HAP-1 (cell line): ENCODE measurements around the gene SMIM36.

Source experiments
- DNase-seq, 2 experiments: peaks; one replicate each; pipeline ENCODE4 v3.0.0-alpha.2; 2016 to 2020; ENCODE audit warnings: low spot score in 2 of 2
- H3K27me3 ChIP-seq: fragments of 250-450 bp; sonication (Bioruptor Pico); 2 replicates; pipeline ENCODE4 v1.5.1; 2020; ENCODE audit warnings: low read depth, mild to moderate bottlenecking, moderate library complexity
- H3K36me3 ChIP-seq: fragments of 250-450 bp; sonication (Bioruptor Pico); replicated peaks from 2 replicates; pipeline ENCODE4 v1.5.1; 2020; ENCODE audit warnings: mild to moderate bottlenecking
- H3K4me1 ChIP-seq: fragments of 250-450 bp; sonication (Bioruptor Pico); 2 replicates; pipeline ENCODE4 v1.5.1; 2020; ENCODE audit warnings: mild to moderate bottlenecking
- H3K4me3 ChIP-seq: fragments of 250-450 bp; sonication (Bioruptor Pico); 2 replicates; pipeline ENCODE4 v1.5.1; 2020; ENCODE audit warnings: mild to moderate bottlenecking, moderate library complexity
- H3K9me3 ChIP-seq: fragments of 250-450 bp; sonication (Bioruptor Pico); 2 replicates; pipeline ENCODE4 v1.5.1; 2020; ENCODE audit warnings: mild to moderate bottlenecking, moderate library complexity
- in situ Hi-C: fragments of 300-500 bp; cut with MboI; formaldehyde crosslinking; loops from 3 replicates; pipeline ENCODE4 v1.14.3; 2020; ENCODE audit warnings: low sequenced_read_pairs, inconsistent platforms, mixed read lengths

Gene SMIM36

GRCh38 chr17:55510986-55511721 is at the start of gene SMIM36:
Gene SMIM36 (minus strand): TSS chr17:55511452.
- Histone ChIP-seq H3K4me1 (peaks cover 4% of the 10 kb centered on the region; the same call in 1 of the 2 replicates), H3K9me3 (no peaks in the 10 kb centered on the region), H3K4me3 (no peak within 1 kb of the TSS), H3K27me3 (peaks cover 6% of the 10 kb centered on the region; the same call in 1 of the 2 replicates), H3K36me3 (no peaks in the 10 kb centered on the region)
- in situ Hi-C loops: loop anchor here (10.0 to 25.0 kb wide), 2 partner anchors 146 to 524 kb away; no protein-coding TSS in a partner anchor
- no peak for DNase-seq

GRCh38 chr17:55555772-55556171 is 44.5 kb upstream of the SMIM36 start:
- DNase-seq: no peak
- in situ Hi-C loops: no loop called here
- Histone ChIP-seq H3K27me3 (no peaks in the 10 kb centered on the region), H3K36me3 (no peaks in the 10 kb centered on the region), H3K4me1 (no peaks in the 10 kb centered on the region), H3K4me3 (no peak overlapping the region), H3K9me3 (no peaks in the 10 kb centered on the region)

- Histone ChIP-seq H3K4me3 (no peak overlapping the region), H3K27me3 (no peaks in the 10 kb centered on the region), H3K4me1 (no peaks in the 10 kb centered on the region), H3K36me3 (no peaks in the 10 kb centered on the region), H3K9me3 (0 out of 2 replicates have a peak, but pooled peaks cover 2% of the 10 kb centered on the region)
- no peak for DNase-seq
- in situ Hi-C loops: no loop called here
These were observed 37.9 kb upstream of the SMIM36 start for GRCh38 chr17:55549140-55549539.

GRCh38 chr17:55546991-55547664 is 35.9 kb upstream of the SMIM36 start:
- in situ Hi-C loops: no loop called here
- H3K27me3 ChIP-seq: no peaks in the 10 kb centered on the region
- 0 out of 2 replicates have a peak, but pooled peaks cover 2% of the 10 kb centered on the region for H3K9me3 ChIP-seq
- H3K4me3 ChIP-seq: no peak overlapping the region
- no peaks in the 10 kb centered on the region for H3K4me1 ChIP-seq
- H3K36me3 ChIP-seq: no peaks in the 10 kb centered on the region
- DNase-seq: no peak

GRCh38 chr17:55546481-55546880 is 35.2 kb upstream of the SMIM36 start:
- Histone ChIP-seq H3K9me3 (0 out of 2 replicates have a peak, but pooled peaks cover 2% of the 10 kb centered on the region), H3K36me3 (no peaks in the 10 kb centered on the region), H3K27me3 (no peaks in the 10 kb centered on the region), H3K4me1 (no peaks in the 10 kb centered on the region), H3K4me3 (no peak overlapping the region)
- in situ Hi-C loops: no loop called here
- no peak for DNase-seq

GRCh38 chr17:55545806-55546205 is 34.6 kb upstream of the SMIM36 start:
- no peak for DNase-seq
- no peaks in the 10 kb centered on the region for H3K4me1 ChIP-seq
- H3K4me3 ChIP-seq: no peak overlapping the region
- H3K27me3 ChIP-seq: peaks cover under 1% of the 10 kb centered on the region
- 0 out of 2 replicates have a peak, but pooled peaks cover 2% of the 10 kb centered on the region for H3K9me3 ChIP-seq
- H3K36me3 ChIP-seq: no peaks in the 10 kb centered on the region
- in situ Hi-C loops: no loop called here

- in situ Hi-C loops: no loop called here
- Histone ChIP-seq H3K4me3 (no peak overlapping the region), H3K4me1 (no peaks in the 10 kb centered on the region), H3K27me3 (peaks cover 8% of the 10 kb centered on the region), H3K36me3 (no peaks in the 10 kb centered on the region), H3K9me3 (no peaks in the 10 kb centered on the region)
- DNase-seq: no peak
These were observed 32.5 kb upstream of the SMIM36 start for GRCh38 chr17:55543709-55544108.

- Histone ChIP-seq H3K4me3 (no peak overlapping the region), H3K36me3 (no peaks in the 10 kb centered on the region), H3K4me1 (no peaks in the 10 kb centered on the region), H3K27me3 (peaks cover 8% of the 10 kb centered on the region), H3K9me3 (no peaks in the 10 kb centered on the region)
- DNase-seq: no peak
- in situ Hi-C loops: no loop called here
These were observed 29.3 kb upstream of the SMIM36 start for GRCh38 chr17:55540414-55541091.

GRCh38 chr17:55536205-55536604 is 25.0 kb upstream of the SMIM36 start:
- peaks cover 6% of the 10 kb centered on the region; the same call in 1 of the 2 replicates for H3K4me1 ChIP-seq
- peaks cover 2% of the 10 kb centered on the region; the same call in 1 of the 2 replicates for H3K9me3 ChIP-seq
- H3K36me3 ChIP-seq: no peaks in the 10 kb centered on the region
- no peak for DNase-seq
- peaks cover 8% of the 10 kb centered on the region for H3K27me3 ChIP-seq
- in situ Hi-C loops: no loop called here
- H3K4me3 ChIP-seq: no peak overlapping the region

- H3K36me3 ChIP-seq: no peaks in the 10 kb centered on the region
- H3K4me1 ChIP-seq: peaks cover 6% of the 10 kb centered on the region; the same call in 1 of the 2 replicates
- DNase-seq: peak in 1 of 2 experiments; percentile 19
- H3K9me3 ChIP-seq: peaks cover 2% of the 10 kb centered on the region; the same call in 1 of the 2 replicates
- no peaks in the 10 kb centered on the region for H3K27me3 ChIP-seq
- in situ Hi-C loops: no loop called here
- no peak overlapping the region for H3K4me3 ChIP-seq
These were observed 22.4 kb upstream of the SMIM36 start for GRCh38 chr17:55533608-55534007.

GRCh38 chr17:55532670-55533069 is 21.4 kb upstream of the SMIM36 start:
- H3K4me3 ChIP-seq: no peak overlapping the region
- H3K4me1 ChIP-seq: peaks cover 6% of the 10 kb centered on the region; the same call in 1 of the 2 replicates
- H3K27me3 ChIP-seq: no peaks in the 10 kb centered on the region
- peaks cover 2% of the 10 kb centered on the region; the same call in 1 of the 2 replicates for H3K9me3 ChIP-seq
- in situ Hi-C loops: no loop called here
- no peaks in the 10 kb centered on the region for H3K36me3 ChIP-seq
- no peak for DNase-seq

- Histone ChIP-seq H3K4me3 (no peak overlapping the region), H3K4me1 (peaks cover 6% of the 10 kb centered on the region; the same call in 1 of the 2 replicates), H3K36me3 (no peaks in the 10 kb centered on the region), H3K27me3 (no peaks in the 10 kb centered on the region), H3K9me3 (peaks cover 2% of the 10 kb centered on the region; the same call in 1 of the 2 replicates)
- in situ Hi-C loops: no loop called here
- DNase-seq: peak in 1 of 2 experiments; percentile 40
These were observed 19.9 kb upstream of the SMIM36 start for GRCh38 chr17:55531053-55531728.

- in situ Hi-C loops: no loop called here
These were observed 18.8 kb upstream of the SMIM36 start for GRCh38 chr17:55530064-55530463.

More at GRCh38 chr17:55530064-55530463, 18.8 kb upstream of the SMIM36 start:
- peaks cover 6% of the 10 kb centered on the region; the same call in 1 of the 2 replicates for H3K4me1 ChIP-seq
- no peaks in the 10 kb centered on the region for H3K27me3 ChIP-seq
- H3K9me3 ChIP-seq: peaks cover 2% of the 10 kb centered on the region; the same call in 1 of the 2 replicates
- no peaks in the 10 kb centered on the region for H3K36me3 ChIP-seq
- H3K4me3 ChIP-seq: no peak overlapping the region
- DNase-seq: no peak
